H1 (cell line): Measurements from ENCODE around the gene USH1G. TPM values are rescaled to one million over a fixed set of nuclear protein-coding genes. Genes with fewer than 3 reads are reported as not detected.

ENCODE experiments used
- CTCF ChIA-PET: fragments of 300-600 bp; sonication (Branson Sonifier 250); formaldehyde crosslinking; loops from one replicate; lab custom pipeline; 2021; ENCODE audit not compliant: partially characterized antibody; lab: Charles Lee
- POLR2A ChIA-PET: fragments of 300-600 bp; sonication (Branson Sonifier 250); formaldehyde crosslinking; loops from one replicate; lab custom pipeline; 2021; ENCODE audit warnings: inconsistent platforms; ENCODE audit not compliant: partially characterized antibody; lab: Charles Lee
- DNase-seq, 2 experiments: peaks; one replicate each; pipeline versions ENCODE4 v3.0.0 to v3.0.0-alpha.2; 2010 to 2022; ENCODE audit warnings: low spot score in 2 of 2, low read depth in 1 of 2, mixed read lengths in 1 of 2
- FAIRE-seq: peaks from 2 replicates; lab custom pipeline; 2011; peaks lifted over from hg19 to GRCh38; lab: Jason Lieb, UNC
- H2AFZ ChIP-seq: 2 replicates; pipeline ENCODE4 v1.8.1; 2012; ENCODE audit warnings: low read length, inconsistent platforms
- H2AK5ac ChIP-seq: 2 replicates; pipeline ENCODE4 v1.6.1; 2013; ENCODE audit warnings: low read depth, low read length
- H2BK120ac ChIP-seq: replicated peaks from 2 replicates; pipeline ENCODE3; 2013; ENCODE audit warnings: low read depth, low read length, inconsistent platforms
- H2BK12ac ChIP-seq: 2 replicates; pipeline ENCODE4 v1.6.1; 2013; ENCODE audit warnings: low read depth, low read length
- H2BK15ac ChIP-seq: 2 replicates; pipeline ENCODE4 v1.6.1; 2013; ENCODE audit warnings: low read length
- H2BK20ac ChIP-seq: 2 replicates; pipeline ENCODE4 v1.6.1; 2013; ENCODE audit warnings: low read length
- H2BK5ac ChIP-seq: 2 replicates; pipeline ENCODE4 v1.6.1; 2013; ENCODE audit warnings: low read depth, low read length
- H3K14ac ChIP-seq: 2 replicates; pipeline ENCODE4 v1.6.1; 2013; ENCODE audit warnings: inconsistent platforms; ENCODE audit not compliant: insufficient read length
- H3K18ac ChIP-seq: 2 replicates; pipeline ENCODE4 v1.6.1; 2013; ENCODE audit warnings: low read length; ENCODE audit errors: extremely low read depth
- H3K23ac ChIP-seq: 2 replicates; pipeline ENCODE4 v1.6.1; 2013; ENCODE audit warnings: inconsistent platforms; ENCODE audit not compliant: insufficient read length
- H3K23me2 ChIP-seq: 2 replicates; pipeline ENCODE4 v1.6.1; 2013; ENCODE audit warnings: low read depth, low read length
- H3K27ac ChIP-seq: 2 replicates; pipeline ENCODE4 v1.6.1; 2011; ENCODE audit warnings: low read depth, low read length, inconsistent platforms
- H3K27me3 ChIP-seq, 4 experiments: replicated peaks in 1 of 4; 1 replicate in 1 of 4; 2 replicates in 3 of 4; pipeline versions ENCODE4 v1.6.1 to v1.8.1; 2011 to 2013; ENCODE audit warnings: low read length in 3 of 4, mild to moderate bottlenecking in 3 of 4, inconsistent platforms in 2 of 4, mixed read lengths in 2 of 4, moderate library complexity in 1 of 4; ENCODE audit not compliant: control insufficient read depth in 3 of 4, insufficient read depth in 3 of 4; ENCODE audit errors: extremely low read depth in 1 of 4
- H3K36me3 ChIP-seq, 4 experiments: 2 replicates each; pipeline versions ENCODE4 v1.6.1 to v1.8.1; 2011 to 2013; ENCODE audit warnings: mild to moderate bottlenecking in 4 of 4, low read length in 3 of 4, moderate library complexity in 2 of 4, control low read depth in 1 of 4, inconsistent platforms in 1 of 4; ENCODE audit not compliant: insufficient read depth in 4 of 4, control insufficient read depth in 2 of 4
- H3K4ac ChIP-seq: replicated peaks from 2 replicates; pipeline ENCODE3; 2013; ENCODE audit warnings: low read length, low read depth, mixed read lengths, inconsistent platforms; ENCODE audit not compliant: insufficient read length
- H3K4me1 ChIP-seq, 4 experiments: replicated peaks in 1 of 4; 1 replicate in 1 of 4; 2 replicates in 3 of 4; pipeline versions ENCODE4 v1.6.1 to v1.8.1; 2011 to 2013; ENCODE audit warnings: low read length in 3 of 4, inconsistent platforms in 2 of 4, mixed read lengths in 1 of 4; ENCODE audit not compliant: insufficient read depth in 4 of 4, control insufficient read depth in 3 of 4
- H3K4me2 ChIP-seq, 2 experiments: 2 replicates each; pipeline versions ENCODE4 v1.6.1 to v1.8.1; 2011 to 2013; ENCODE audit warnings: low read depth in 2 of 2, low read length in 2 of 2, control low read depth in 1 of 2, inconsistent platforms in 1 of 2, mild to moderate bottlenecking in 1 of 2; ENCODE audit not compliant: insufficient read depth in 1 of 2
- H3K4me3 ChIP-seq, 4 experiments: fragments of 200-600, 300-600 bp in 1 of 4; sonication (generic), shearing (Covaris generic), sonication (Bioruptor Twin) in 1 of 4; 2 replicates each; pipeline versions ENCODE4 v1.5.1 to v1.8.1; 2011 to 2016; ENCODE audit warnings: low read length in 4 of 4, low read depth in 3 of 4, control low read depth in 2 of 4, inconsistent platforms in 2 of 4, mild to moderate bottlenecking in 2 of 4, mixed read lengths in 1 of 4, moderate library complexity in 1 of 4; ENCODE audit not compliant: insufficient read depth in 2 of 4; ENCODE audit errors: extremely low read depth in 1 of 4
- H3K56ac ChIP-seq: replicated peaks from 2 replicates; pipeline ENCODE3; 2013; ENCODE audit warnings: low read depth, mild to moderate bottlenecking, mixed read lengths, low read length, inconsistent platforms; ENCODE audit not compliant: insufficient read length
- H3K79me1 ChIP-seq: 2 replicates; pipeline ENCODE4 v1.6.1; 2013; ENCODE audit warnings: low read depth, low read length, control low read depth
- H3K79me2 ChIP-seq, 2 experiments: 2 replicates each; pipeline versions ENCODE4 v1.6.1 to v1.8.1; 2012 to 2013; ENCODE audit warnings: low read length in 2 of 2, mild to moderate bottlenecking in 2 of 2, inconsistent platforms in 1 of 2; ENCODE audit not compliant: insufficient read depth in 2 of 2, control insufficient read depth in 1 of 2
- H3K9ac ChIP-seq, 4 experiments: replicated peaks in 1 of 4; 1 replicate in 1 of 4; 2 replicates in 3 of 4; pipeline versions ENCODE4 v1.6.1 to v1.8.1; 2011 to 2013; ENCODE audit warnings: low read depth in 3 of 4, low read length in 3 of 4, control low read depth in 2 of 4, mild to moderate bottlenecking in 2 of 4, moderate library complexity in 2 of 4, inconsistent platforms in 1 of 4; ENCODE audit errors: extremely low read depth in 1 of 4
- H3K9me3 ChIP-seq, 2 experiments: 2 replicates each; pipeline versions ENCODE4 v1.6.1 to v1.8.1; 2012 to 2013; ENCODE audit warnings: mild to moderate bottlenecking in 2 of 2, moderate library complexity in 2 of 2, control low read depth in 1 of 2, inconsistent platforms in 1 of 2, low read depth in 1 of 2, low read length in 1 of 2, mixed read lengths in 1 of 2; ENCODE audit not compliant: insufficient read depth in 2 of 2
- H4K20me1 ChIP-seq, 2 experiments: replicated peaks in 1 of 2; 2 replicates each; pipeline versions ENCODE3 to v1.8.1; 2011 to 2013; ENCODE audit warnings: inconsistent platforms in 2 of 2, low read length in 2 of 2, mild to moderate bottlenecking in 1 of 2; ENCODE audit not compliant: insufficient read depth in 2 of 2, control insufficient read depth in 1 of 2
- H4K5ac ChIP-seq: 2 replicates; pipeline ENCODE4 v1.6.1; 2013; ENCODE audit warnings: low read length, low read depth, mixed read lengths, inconsistent platforms; ENCODE audit not compliant: insufficient read length
- H4K8ac ChIP-seq: 2 replicates; pipeline ENCODE4 v1.8.0; 2013; ENCODE audit warnings: mild to moderate bottlenecking, moderate library complexity, low read length, inconsistent platforms; ENCODE audit not compliant: insufficient read depth; ENCODE audit errors: extremely low read depth
- H4K91ac ChIP-seq: replicated peaks from 2 replicates; pipeline ENCODE3; 2013; ENCODE audit warnings: low read length, mixed read lengths, inconsistent platforms; ENCODE audit not compliant: insufficient read length
- ASH2L ChIP-seq: fragments of 200-600, 300-600 bp; sonication (generic); IDR thresholded peaks from one replicate; pipeline ENCODE4 v1.7.1; 2017; ENCODE audit warnings: low read length
- RXRA ChIP-seq: IDR thresholded peaks from 2 replicates; pipeline ENCODE4 v1.6.1; 2011; ENCODE audit warnings: low read depth, mild to moderate bottlenecking, low read length, moderate library complexity; ENCODE audit not compliant: insufficient read depth
- SRF ChIP-seq: IDR thresholded peaks from 2 replicates; pipeline ENCODE4 v1.6.1; 2011; ENCODE audit warnings: mild to moderate bottlenecking, low read depth, low read length, moderate library complexity
- SUZ12 ChIP-seq: fragments of 200-600 bp; sonication (generic); IDR thresholded peaks from 2 replicates; pipeline ENCODE4 v1.6.1; 2012; ENCODE audit warnings: mild to moderate bottlenecking, inconsistent platforms, low read length, moderate library complexity, mixed read lengths
- WGBS, 2 experiments: shearing (Covaris generic) in 1 of 2; methylation state at CpG; one replicate each; pipeline versions ENCODE4 v1.1.6 to v1.1.7; 2013 to 2015; ENCODE audit warnings: low lambda C conversion rate in 2 of 2, mixed read lengths in 2 of 2, inconsistent platforms in 1 of 2, low coverage in 1 of 2, missing lambda C conversion rate in 1 of 2; ENCODE audit not compliant: insufficient replicate concordance in 2 of 2, insufficient coverage in 1 of 2, insufficient read length in 1 of 2; ENCODE audit errors: extremely low coverage in 1 of 2, missing lambda C conversion rate in 1 of 2; 5-methylcytosine and 5-hydroxymethylcytosine counted together
- polyA plus RNA-seq, 7 experiments: library from polyadenylated mRNA; depleted of rRNA in 3 of 7; stranded (reverse) in 5 of 7; unstranded in 2 of 7; fragments of >200 nt in 5 of 7; fragments of 200-250 nt in 2 of 7; gene quantifications; 1 replicate in 5 of 7; 2 replicates in 1 of 7; 4 replicates in 1 of 7; pipeline versions ENCODE4 v1.2.1 to v1.2.3, GENCODE V29; 2011 to 2013; ENCODE audit warnings: missing spikeins in 2 of 7, mixed read lengths in 2 of 7
- total RNA-seq: library from RNA; stranded (reverse); fragmentation: NEBNext Ultra II Directional; extraction: Animal tissue kit (Norgen Biotek cat#: 25700); gene quantifications from 2 replicates; pipeline ENCODE4 v1.2.1, GENCODE V29; 2021
- TF ChIP-seq, protein P1 (sequence below): IDR thresholded peaks from 2 replicates; pipeline ENCODE4 v1.6.1; 2011; ENCODE audit warnings: low read depth, mild to moderate bottlenecking, low read length; ENCODE audit not compliant: insufficient read depth

The USH1G gene
- total and polyA plus RNA-seq, 2 of the 8 experiments (the other 6 are each of a cell fraction or from before 2014, with no cell fraction given), result 1.6 to 4.3 TPM

DNA sequence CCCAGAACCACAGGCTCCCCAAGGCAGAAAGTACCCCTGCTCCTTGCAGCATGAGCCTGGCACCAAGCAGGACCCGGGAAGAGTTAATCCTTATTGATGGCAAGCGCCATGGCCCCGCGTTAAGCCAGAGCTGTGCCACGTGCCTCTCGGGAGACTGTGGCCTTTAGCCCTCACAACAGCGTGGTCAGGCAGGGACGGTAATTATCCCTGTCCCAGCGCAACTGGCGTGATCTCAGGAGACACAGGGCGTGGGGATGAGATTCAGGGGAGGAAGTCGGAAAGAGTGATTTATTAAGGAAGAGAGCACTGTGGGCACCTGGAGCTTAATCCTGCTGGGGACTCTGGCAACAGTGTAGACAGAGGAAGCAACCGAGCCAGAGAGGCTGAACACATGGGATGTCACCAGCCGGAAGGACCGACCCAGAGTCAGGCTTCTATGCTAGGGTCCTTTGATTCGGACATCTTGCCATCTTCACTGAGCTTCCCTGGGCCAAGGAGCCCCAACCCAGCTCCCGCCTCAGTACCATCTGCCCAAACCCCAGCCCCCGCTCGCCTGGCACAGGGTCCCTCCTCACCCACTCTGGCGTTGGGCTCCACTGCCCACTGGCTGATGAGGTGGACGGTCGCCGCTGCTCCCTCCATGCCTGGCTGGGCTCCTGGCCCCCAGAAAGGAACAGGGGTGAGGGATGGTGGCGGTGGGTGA is 29.5 kb upstream of the USH1G start:
- Histone ChIP-seq H3K56ac (no peak overlapping the region), H2BK15ac (no peak overlapping the region), H3K79me2 (no peaks in the 10 kb centered on the region), H2BK120ac (no peak overlapping the region), H3K4ac (no peak overlapping the region), H3K79me1 (no peaks in the 10 kb centered on the region; the same call in 1 of the 2 replicates), H2AFZ (no peak overlapping the region), H3K9ac (no peak overlapping the region), H3K4me3 (no peak overlapping the region), H2BK20ac (no peak overlapping the region), H2BK5ac (no peak overlapping the region), H3K27ac (no peak overlapping the region), H3K4me1 (peaks cover 0 to 5% (median 2%) of the 10 kb centered on the region in 4 experiments; a peak in 2 of 7 replicates), H2BK12ac (peak overlapping the region; percentile 60; the same call in 1 of the 2 replicates), H3K14ac (no peak overlapping the region), H3K27me3 (0 out of 7 replicates have a peak, but pooled peaks cover 0 to 3% (median 0%) of the 10 kb centered on the region in 4 experiments), H3K18ac (peak overlapping the region; percentile 78), H3K36me3 (no peaks in the 10 kb centered on the region), H4K91ac (no peak overlapping the region), H4K5ac (no peak overlapping the region), H3K9me3 (no peaks in the 10 kb centered on the region), H3K4me2 (no peak overlapping the region; a peak in 1 of 4 replicates), H2AK5ac (peak overlapping the region; percentile 75; the same call in 1 of the 2 replicates), H4K20me1 (peaks cover 0 to 2% of the 10 kb centered on the region in 2 experiments), H3K23me2 (no peaks in the 10 kb centered on the region), H3K23ac (no peak overlapping the region), H4K8ac (no peak overlapping the region)
- CTCF ChIA-PET, result interaction anchor here (0.5 to 49.9 kb wide), 6 partner anchors 1 to 109 kb away, joined by 3 to 1072 read pairs (median 175); partner anchors contain the start of genes MRPL58, OTOP2, OTOP3 and USH1G
- no peak for TF ChIP-seq SRF
- TF ChIP-seq, protein P1, sequence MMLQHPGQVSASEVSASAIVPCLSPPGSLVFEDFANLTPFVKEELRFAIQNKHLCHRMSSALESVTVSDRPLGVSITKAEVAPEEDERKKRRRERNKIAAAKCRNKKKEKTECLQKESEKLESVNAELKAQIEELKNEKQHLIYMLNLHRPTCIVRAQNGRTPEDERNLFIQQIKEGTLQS, result no peak
- no peak for TF ChIP-seq RXRA
- no peak for TF ChIP-seq ASH2L
- TF ChIP-seq SUZ12, result no peak
- POLR2A ChIA-PET, result interaction anchor here (0.7 to 1.4 kb wide), 3 partner anchors 23 to 135 kb away, joined by 3 to 4 read pairs (median 3); partner anchors contain the start of gene SLC16A5
- 81% methylated on average over 23 of the region's 24 CpGs; no CpG with 5 or more reads in 1 of the 2 experiments for WGBS, 2 experiments
- DNase-seq (no peak), FAIRE-seq (no peak)
